ENCODE data around the gene ZNF750.

DNA sequence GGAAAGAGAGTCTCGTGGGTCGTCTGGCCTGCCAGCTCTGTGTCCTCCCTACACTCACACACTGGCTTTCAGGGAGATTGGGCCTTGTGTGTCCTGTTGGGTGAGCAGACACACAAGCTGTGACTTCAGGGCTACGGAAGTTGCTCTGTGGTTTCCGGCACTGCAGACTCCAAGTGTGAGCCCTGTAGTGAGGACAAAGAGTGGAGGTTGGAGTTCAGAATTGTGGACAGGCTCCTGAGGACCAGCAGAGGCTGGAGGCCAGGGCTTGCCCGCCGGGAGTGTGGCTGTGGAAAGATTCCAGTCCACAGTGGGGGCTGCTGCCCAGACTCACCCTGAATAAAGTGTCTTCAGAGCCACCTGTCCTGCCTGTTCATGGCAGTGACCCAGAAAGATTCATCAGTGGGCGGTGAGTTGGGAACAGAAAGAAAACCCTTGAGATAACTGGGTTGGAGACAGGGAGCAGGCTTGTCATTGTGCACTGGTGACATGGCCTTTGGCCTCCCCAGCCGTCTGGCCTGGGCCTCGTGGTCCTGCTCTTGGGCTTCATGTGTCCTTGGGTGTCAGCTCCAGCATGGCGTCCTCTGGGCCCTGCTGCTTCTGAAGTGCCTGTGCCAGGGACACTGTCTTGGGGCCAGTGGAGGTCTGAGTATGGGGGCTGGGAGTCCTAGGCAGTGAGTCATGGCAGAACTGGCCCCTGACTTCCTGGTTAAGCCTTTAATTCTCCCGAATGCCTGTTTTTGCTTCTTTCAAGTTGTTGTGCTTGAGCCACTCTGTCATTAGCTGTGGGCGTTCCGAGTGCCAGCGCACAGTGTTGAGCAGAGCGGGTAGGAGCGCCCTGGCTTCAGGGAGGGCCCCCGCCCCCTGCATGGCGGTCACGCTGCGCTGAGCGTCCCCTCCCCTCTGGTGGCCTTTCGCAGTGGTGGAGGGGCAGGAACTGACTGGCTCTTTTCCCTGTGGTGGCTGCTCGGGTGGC lies 19.9 kb upstream of the ZNF750 start:
- TF ChIP-seq, protein P1, sequence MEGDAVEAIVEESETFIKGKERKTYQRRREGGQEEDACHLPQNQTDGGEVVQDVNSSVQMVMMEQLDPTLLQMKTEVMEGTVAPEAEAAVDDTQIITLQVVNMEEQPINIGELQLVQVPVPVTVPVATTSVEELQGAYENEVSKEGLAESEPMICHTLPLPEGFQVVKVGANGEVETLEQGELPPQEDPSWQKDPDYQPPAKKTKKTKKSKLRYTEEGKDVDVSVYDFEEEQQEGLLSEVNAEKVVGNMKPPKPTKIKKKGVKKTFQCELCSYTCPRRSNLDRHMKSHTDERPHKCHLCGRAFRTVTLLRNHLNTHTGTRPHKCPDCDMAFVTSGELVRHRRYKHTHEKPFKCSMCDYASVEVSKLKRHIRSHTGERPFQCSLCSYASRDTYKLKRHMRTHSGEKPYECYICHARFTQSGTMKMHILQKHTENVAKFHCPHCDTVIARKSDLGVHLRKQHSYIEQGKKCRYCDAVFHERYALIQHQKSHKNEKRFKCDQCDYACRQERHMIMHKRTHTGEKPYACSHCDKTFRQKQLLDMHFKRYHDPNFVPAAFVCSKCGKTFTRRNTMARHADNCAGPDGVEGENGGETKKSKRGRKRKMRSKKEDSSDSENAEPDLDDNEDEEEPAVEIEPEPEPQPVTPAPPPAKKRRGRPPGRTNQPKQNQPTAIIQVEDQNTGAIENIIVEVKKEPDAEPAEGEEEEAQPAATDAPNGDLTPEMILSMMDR (IDR thresholded peaks at IDR 0.05; ENCODE audit: low read depth, low read length) = no peak
- TF ChIP-seq POLR2A (IDR thresholded peaks at IDR 0.05; ENCODE audit: extremely low read depth, insufficient read length) = no peak
- TF ChIP-seq, protein P2, sequence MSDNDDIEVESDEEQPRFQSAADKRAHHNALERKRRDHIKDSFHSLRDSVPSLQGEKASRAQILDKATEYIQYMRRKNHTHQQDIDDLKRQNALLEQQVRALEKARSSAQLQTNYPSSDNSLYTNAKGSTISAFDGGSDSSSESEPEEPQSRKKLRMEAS (IDR thresholded peaks at IDR 0.05; ENCODE audit: low read depth, low read length) = no peak

Measured in NB4 (cell line).